BJ (cell line): ENCODE measurements around the gene SORBS1. TPM values are rescaled to one million over a fixed set of nuclear protein-coding genes. Genes with fewer than 3 reads are reported as not detected.
A peak's percentile ranks its signal among the peaks of the same experiment; 100 is the strongest.

Experiments
- CTCF ChIA-PET: fragments of 350-600 bp; formaldehyde crosslinking; extraction: SDS; loops from one replicate; lab custom pipeline; 2021; ENCODE audit warnings: antibody characterized with exemption, inconsistent platforms; lab: Yijun Ruan, JAX
- POLR2A ChIA-PET: fragments of 300-600 bp; sonication (Branson Sonifier 250); formaldehyde crosslinking; extraction: SDS; loops from one replicate; lab custom pipeline; 2021; ENCODE audit warnings: antibody characterized with exemption; lab: Charles Lee
- DNase-seq: peaks from one replicate; pipeline ENCODE4 v3.0.0-alpha.2; 2011; ENCODE audit warnings: low read depth
- H3K27me3 ChIP-seq: 2 replicates; pipeline ENCODE4 v1.6.0; 2011; ENCODE audit warnings: low read length; ENCODE audit not compliant: control insufficient read depth, insufficient read depth
- H3K36me3 ChIP-seq: 2 replicates; pipeline ENCODE4 v1.5.1; 2011; ENCODE audit warnings: low read length; ENCODE audit not compliant: control insufficient read depth, insufficient read depth
- H3K4me3 ChIP-seq: 2 replicates; pipeline ENCODE4 v1.5.1; 2011; ENCODE audit warnings: low read depth, mild to moderate bottlenecking, control low read depth, low read length
- polyA plus RNA-seq: library from polyadenylated mRNA; depleted of rRNA; stranded (reverse); fragments of >200 nt; gene quantifications from 2 replicates; pipeline ENCODE4 v1.2.3, GENCODE V29; 2011
- TF ChIP-seq, protein P1 (sequence below): IDR thresholded peaks from 2 replicates; pipeline ENCODE4 v1.5.1; 2011; ENCODE audit warnings: low read depth, mild to moderate bottlenecking, control low read depth, inconsistent platforms, low read length, moderate library complexity; ENCODE audit not compliant: insufficient read depth

The SORBS1 gene
- polyA plus RNA-seq, 1 experiment, result 1.8 TPM

DNA sequence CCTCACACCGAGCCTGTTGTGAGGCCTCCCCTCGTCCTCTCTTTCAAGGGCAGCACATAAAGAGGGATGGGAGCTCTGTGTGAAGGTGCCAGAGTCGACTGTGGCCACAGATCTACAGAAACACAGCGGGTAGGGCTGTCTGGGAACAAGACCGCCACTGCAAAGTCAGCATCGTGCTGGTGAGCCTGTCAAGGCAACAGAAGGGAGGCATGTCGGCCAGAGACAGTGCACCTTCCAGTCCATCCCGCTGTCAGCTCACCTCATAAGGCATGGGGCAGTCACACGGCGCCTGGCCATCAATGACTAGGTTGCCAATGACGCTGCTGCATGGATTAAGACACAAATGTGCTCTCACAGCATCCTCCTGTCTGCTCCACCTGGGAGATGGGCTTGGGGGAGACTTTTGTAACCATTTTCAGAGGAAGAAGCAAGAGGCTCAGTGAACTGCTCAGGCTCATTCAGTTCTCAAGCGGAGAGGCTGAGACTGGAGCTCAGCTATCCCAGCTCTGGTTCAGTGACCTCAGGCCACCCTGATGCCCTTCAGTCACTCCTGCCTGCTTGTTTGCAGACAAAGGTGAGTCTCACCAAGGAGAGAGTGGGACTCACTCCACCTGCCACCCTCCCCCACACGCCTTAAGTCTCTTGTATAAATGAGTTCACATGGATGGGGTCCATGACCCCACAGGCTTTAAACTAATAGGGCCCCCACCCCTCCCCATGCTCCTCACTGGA, 125.5 kb downstream of the SORBS1 start:
- POLR2A ChIA-PET, result no interaction called here
- H3K27me3 ChIP-seq, result peaks cover 2% of the 10 kb centered on the region; the same call in 1 of the 2 replicates
- CTCF ChIA-PET, result interaction anchor here (1.5 to 8.4 kb wide), 2 partner anchors 10 to 167 kb away, joined by 7 to 166 read pairs; no protein-coding TSS in a partner anchor

DNA sequence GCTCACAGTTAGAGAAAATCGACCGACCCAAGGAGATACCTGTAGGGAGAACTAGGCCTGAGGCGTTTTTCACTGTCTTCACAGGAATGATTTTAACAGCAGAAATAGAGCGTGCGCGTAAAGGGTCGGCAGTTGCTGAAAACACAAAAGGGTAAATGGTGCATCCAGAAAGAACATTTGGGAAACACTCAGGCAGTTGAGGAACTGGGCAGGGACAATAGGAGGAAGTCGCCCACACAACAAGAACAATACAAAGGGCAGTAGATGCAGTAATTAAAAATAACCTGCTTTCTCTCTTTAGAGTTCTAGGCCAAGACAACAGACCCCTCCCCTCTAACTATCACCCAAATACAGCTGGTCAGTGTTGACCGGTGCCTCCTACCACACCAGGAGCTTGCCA, 126.6 kb downstream of the SORBS1 start:
- TF ChIP-seq, protein P1, sequence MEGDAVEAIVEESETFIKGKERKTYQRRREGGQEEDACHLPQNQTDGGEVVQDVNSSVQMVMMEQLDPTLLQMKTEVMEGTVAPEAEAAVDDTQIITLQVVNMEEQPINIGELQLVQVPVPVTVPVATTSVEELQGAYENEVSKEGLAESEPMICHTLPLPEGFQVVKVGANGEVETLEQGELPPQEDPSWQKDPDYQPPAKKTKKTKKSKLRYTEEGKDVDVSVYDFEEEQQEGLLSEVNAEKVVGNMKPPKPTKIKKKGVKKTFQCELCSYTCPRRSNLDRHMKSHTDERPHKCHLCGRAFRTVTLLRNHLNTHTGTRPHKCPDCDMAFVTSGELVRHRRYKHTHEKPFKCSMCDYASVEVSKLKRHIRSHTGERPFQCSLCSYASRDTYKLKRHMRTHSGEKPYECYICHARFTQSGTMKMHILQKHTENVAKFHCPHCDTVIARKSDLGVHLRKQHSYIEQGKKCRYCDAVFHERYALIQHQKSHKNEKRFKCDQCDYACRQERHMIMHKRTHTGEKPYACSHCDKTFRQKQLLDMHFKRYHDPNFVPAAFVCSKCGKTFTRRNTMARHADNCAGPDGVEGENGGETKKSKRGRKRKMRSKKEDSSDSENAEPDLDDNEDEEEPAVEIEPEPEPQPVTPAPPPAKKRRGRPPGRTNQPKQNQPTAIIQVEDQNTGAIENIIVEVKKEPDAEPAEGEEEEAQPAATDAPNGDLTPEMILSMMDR, result no peak
- CTCF ChIA-PET, result interaction anchor here (1.1 to 8.4 kb wide), 4 partner anchors 9 to 168 kb away, joined by 3 to 166 read pairs (median 6); no protein-coding TSS in a partner anchor
- no peak for DNase-seq
- Histone ChIP-seq H3K36me3 (no peaks in the 10 kb centered on the region), H3K27me3 (peaks cover 2% of the 10 kb centered on the region; the same call in 1 of the 2 replicates), H3K4me3 (no peak overlapping the region)
- POLR2A ChIA-PET, result no interaction called here

More for the DNA sequence above, 125.5 kb downstream of the SORBS1 start:
- TF ChIP-seq, protein P1, result no peak
- DNase-seq, result no peak
- Histone ChIP-seq H3K4me3 (no peak overlapping the region), H3K36me3 (no peaks in the 10 kb centered on the region)

DNA sequence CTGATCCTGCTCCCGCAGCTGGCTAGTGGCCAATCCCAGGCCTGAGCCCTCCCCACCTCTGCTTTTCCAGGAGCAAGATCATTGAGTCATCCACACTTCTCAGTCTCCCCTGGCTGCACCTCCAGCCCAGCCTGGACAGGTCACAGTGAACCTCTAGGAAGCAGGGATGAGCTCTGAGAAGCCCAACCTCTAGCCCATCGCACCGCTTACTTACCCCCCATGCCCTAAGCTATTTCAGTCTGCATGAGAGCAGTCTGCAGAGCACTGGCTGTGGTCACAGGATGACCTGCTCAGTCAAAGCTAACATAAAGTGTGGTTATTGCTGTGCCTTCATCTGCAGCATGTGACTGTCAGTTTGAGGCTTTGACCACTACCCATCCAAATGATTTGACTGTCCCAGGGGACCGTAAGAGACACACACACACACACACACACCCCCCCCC, 129.2 kb downstream of the SORBS1 start:
- H3K36me3 ChIP-seq, result no peaks in the 10 kb centered on the region
- TF ChIP-seq, protein P1, result no peak
- no peak for DNase-seq
- ChIA-PET POLR2A (no interaction called here), CTCF (interaction anchor here (0.7 to 8.4 kb wide), 9 partner anchors 7 to 171 kb away, joined by 3 to 166 read pairs (median 14); no protein-coding TSS in a partner anchor)
- H3K4me3 ChIP-seq, result no peak overlapping the region
- H3K27me3 ChIP-seq, result peaks cover 2% of the 10 kb centered on the region; the same call in 1 of the 2 replicates

DNA sequence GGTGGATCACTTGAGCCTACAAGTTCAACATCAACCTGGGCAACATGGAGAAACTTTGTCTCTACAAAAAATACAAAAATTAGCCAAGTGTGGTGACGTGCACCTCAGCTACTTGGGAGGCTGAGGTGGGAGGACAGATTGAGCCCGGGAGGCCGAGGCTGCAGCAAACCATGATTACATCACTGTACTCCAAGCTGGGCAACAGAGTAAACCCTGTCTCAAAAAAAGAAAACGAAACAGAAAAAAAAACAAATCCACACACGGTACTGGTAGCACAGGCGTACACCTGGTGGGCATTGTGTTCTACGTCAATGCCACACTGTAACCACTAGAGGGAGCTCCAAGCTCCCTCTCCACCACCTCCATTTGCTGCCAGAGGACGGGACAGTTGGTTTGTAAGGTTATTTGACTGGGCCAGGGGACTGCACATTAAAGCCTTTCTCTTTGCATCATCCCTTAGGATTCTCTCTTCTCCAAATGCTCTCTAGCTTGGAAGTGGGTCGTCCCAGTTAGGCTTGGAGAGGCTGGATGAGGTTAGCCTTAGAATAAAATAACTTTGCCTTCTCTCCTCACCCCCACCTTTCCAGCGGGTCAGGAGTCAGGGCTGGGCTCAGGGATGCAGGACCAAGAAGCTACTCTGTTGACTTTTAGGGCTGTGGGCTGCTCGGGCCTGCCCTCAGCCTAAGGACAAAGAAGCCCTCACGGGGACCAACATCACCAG, 130.8 kb downstream of the SORBS1 start:
- ChIA-PET CTCF (interaction anchor here (0.6 to 8.4 kb wide), 29 partner anchors 9 to 1133 kb away, joined by 3 to 166 read pairs (median 4); partner anchors contain the start of gene SORBS1), POLR2A (interaction anchor here (0.6 kb wide), 1 partner anchor 15 kb away, joined by 3 read pairs; no protein-coding TSS in a partner anchor)
- H3K27me3 ChIP-seq, result peaks cover 2% of the 10 kb centered on the region; the same call in 1 of the 2 replicates
- no peaks in the 10 kb centered on the region for H3K36me3 ChIP-seq
- no peak for DNase-seq
- H3K4me3 ChIP-seq, result no peak overlapping the region
- TF ChIP-seq, protein P1, result peak; percentile 94
